ENCODE results near the gene FAAP20. TPM values are rescaled to one million over a fixed set of nuclear protein-coding genes. Genes with fewer than 3 reads are reported as not detected.
A peak's percentile ranks its signal among the peaks of the same experiment; 100 is the strongest.

The FAAP20 gene
- total and polyA plus RNA-seq, 2 of the 8 experiments (the other 6 are each of a cell fraction or from before 2014, with no cell fraction given), result 58.4 to 99.8 TPM

DNA sequence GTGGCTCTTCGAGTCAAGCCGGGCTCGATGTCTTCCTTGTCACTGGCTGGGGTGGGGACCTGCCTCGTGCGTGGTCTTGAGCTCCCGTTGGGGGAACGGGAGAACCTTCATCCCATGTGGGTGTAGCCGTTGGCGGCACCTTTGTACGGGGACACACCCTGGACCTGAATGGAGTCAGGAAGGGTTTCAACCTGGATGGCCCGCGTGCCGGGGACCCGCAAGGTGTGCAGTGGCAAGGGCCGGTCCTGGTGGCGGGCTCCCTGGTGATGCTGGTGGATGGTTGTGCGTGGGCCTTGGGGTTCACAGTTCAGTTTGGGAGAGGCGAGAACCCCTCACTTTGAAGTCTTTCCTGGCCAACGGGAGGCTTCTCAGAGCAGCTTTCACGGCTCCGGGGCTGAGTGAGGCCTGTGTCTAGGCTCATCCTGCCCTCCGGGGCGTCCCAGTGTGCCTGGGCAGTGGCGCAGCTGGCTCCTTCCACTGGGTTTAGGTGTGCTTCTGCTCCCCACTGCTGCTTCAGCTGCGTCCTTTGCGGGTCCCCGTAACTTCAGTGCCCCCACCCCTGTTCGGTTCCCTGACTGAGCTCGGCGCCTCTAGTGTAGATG, 44.9 kb upstream of the FAAP20 start:
- H3K4me3 ChIP-seq (ENCODE audit: extremely low read depth in 1 of 4, insufficient read depth in 2 of 4, low read depth in 3 of 4, low read length in 4 of 4), result no peak overlapping the region
- ChIA-PET POLR2A (ENCODE audit: partially characterized antibody) (interaction anchor here (1.1 to 4.7 kb wide), 2 partner anchors 10 to 98 kb away, joined by 3 to 34 read pairs; no protein-coding TSS in a partner anchor), CTCF (ENCODE audit: partially characterized antibody) (interaction anchor here (0.5 to 2.8 kb wide), 11 partner anchors 9 to 558 kb away, joined by 3 to 9 read pairs (median 4); no protein-coding TSS in a partner anchor)
- peaks cover 0 to 16% (median 6%) of the 10 kb centered on the region in 4 experiments; a peak in 5 of 7 replicates for H3K4me1 ChIP-seq (replicated peaks in 1 of 4; ENCODE audit: control insufficient read depth in 3 of 4, insufficient read depth in 4 of 4, low read length in 3 of 4)
- H2AK5ac ChIP-seq (ENCODE audit: low read depth, low read length), result no peak overlapping the region
- peaks cover 63 to 98% of the 10 kb centered on the region in 2 experiments for H3K79me2 ChIP-seq (ENCODE audit: control insufficient read depth in 1 of 2, insufficient read depth in 2 of 2, low read length in 2 of 2)
- no peak overlapping the region for H4K91ac ChIP-seq (replicated peaks; ENCODE audit: insufficient read length, low read length)
- WGBS, 2 experiments (ENCODE audit: extremely low coverage in 1 of 2, insufficient coverage in 1 of 2, insufficient read length in 1 of 2, insufficient replicate concordance in 2 of 2, low coverage in 1 of 2, low lambda C conversion rate in 2 of 2, missing lambda C conversion rate in 1 of 2), result 92% methylated on average over 30 of the region's 30 CpGs; no CpG with 5 or more reads in 1 of the 2 experiments
- no peak overlapping the region for H3K56ac ChIP-seq (replicated peaks; ENCODE audit: insufficient read length, low read depth, low read length)
- no peak overlapping the region for H2BK20ac ChIP-seq (ENCODE audit: low read length)
- H3K9ac ChIP-seq (replicated peaks in 1 of 4; ENCODE audit: extremely low read depth in 1 of 4, low read depth in 3 of 4, low read length in 3 of 4), result peak overlapping the region in 1 of 4 experiments; percentile 12; a peak in 1 of 7 replicates
- H2BK12ac ChIP-seq (ENCODE audit: low read depth, low read length), result no peak overlapping the region
- H3K9me3 ChIP-seq (ENCODE audit: insufficient read depth in 2 of 2, low read depth in 1 of 2, low read length in 1 of 2), result no peaks in the 10 kb centered on the region; a peak in 1 of 4 replicates
- H3K27ac ChIP-seq (ENCODE audit: low read depth, low read length), result no peak overlapping the region
- no peak for FAIRE-seq
- peak overlapping the region; percentile 9; the same call in 1 of the 2 replicates for H2BK5ac ChIP-seq (ENCODE audit: low read depth, low read length)
- H3K23ac ChIP-seq (ENCODE audit: insufficient read length), result no peak overlapping the region
- no peak overlapping the region for H3K4ac ChIP-seq (replicated peaks; ENCODE audit: insufficient read length, low read depth, low read length)
- H3K79me1 ChIP-seq (ENCODE audit: low read depth, low read length), result peaks cover 37% of the 10 kb centered on the region
- H3K4me2 ChIP-seq (ENCODE audit: insufficient read depth in 1 of 2, low read depth in 2 of 2, low read length in 2 of 2), result no peak overlapping the region
- H2BK120ac ChIP-seq (replicated peaks; ENCODE audit: low read depth, low read length), result no peak overlapping the region
- H4K8ac ChIP-seq (ENCODE audit: extremely low read depth, insufficient read depth, low read length), result no peak overlapping the region
- no peak overlapping the region for H2AFZ ChIP-seq (ENCODE audit: low read length)
- H3K14ac ChIP-seq (ENCODE audit: insufficient read length), result no peak overlapping the region
- DNase-seq (ENCODE audit: low read depth in 1 of 2, low spot score in 2 of 2), result peak in 1 of 2 experiments; percentile 49
- H3K18ac ChIP-seq (ENCODE audit: extremely low read depth, low read length), result no peak overlapping the region
- no peaks in the 10 kb centered on the region for H3K27me3 ChIP-seq (replicated peaks in 1 of 4; ENCODE audit: control insufficient read depth in 3 of 4, extremely low read depth in 1 of 4, insufficient read depth in 3 of 4, low read length in 3 of 4)
- peaks cover 47 to 65% of the 10 kb centered on the region in 2 experiments for H4K20me1 ChIP-seq (replicated peaks in 1 of 2; ENCODE audit: control insufficient read depth in 1 of 2, insufficient read depth in 2 of 2, low read length in 2 of 2)
- H2BK15ac ChIP-seq (ENCODE audit: low read length), result no peak overlapping the region
- no peaks in the 10 kb centered on the region for H3K23me2 ChIP-seq (ENCODE audit: low read depth, low read length)
- peaks cover 0 to 3% (median 0%) of the 10 kb centered on the region in 4 experiments; a peak in 1 of 8 replicates for H3K36me3 ChIP-seq (ENCODE audit: control insufficient read depth in 2 of 4, insufficient read depth in 4 of 4, low read length in 3 of 4)
- no peak overlapping the region for H4K5ac ChIP-seq (ENCODE audit: insufficient read length, low read depth, low read length)
- TF ChIP-seq EP300 (IDR thresholded peaks at IDR 0.05; ENCODE audit: borderline replicate concordance in 1 of 2, low read depth in 2 of 2, low read length in 2 of 2) (no peak), POLR2A (IDR thresholded peaks at IDR 0.05; ENCODE audit: control extremely low read depth in 1 of 2, low read depth in 2 of 2, low read length in 2 of 2) (no peak), BACH1 (IDR thresholded peaks at IDR 0.05; ENCODE audit: low read length) (no peak), KDM4A (IDR thresholded peaks at IDR 0.05; ENCODE audit: low read depth, low read length, severe bottlenecking) (no peak), TCF12 (IDR thresholded peaks at IDR 0.05; ENCODE audit: low read depth, low read length) (no peak), PHF8 (conservative IDR thresholded peaks at IDR 0.05; ENCODE audit: low read depth, low read length) (no peak), CREB1 (IDR thresholded peaks at IDR 0.05) (no peak), SIRT6 (IDR thresholded peaks at IDR 0.05; ENCODE audit: low read length) (no peak), CHD1 (IDR thresholded peaks at IDR 0.05; ENCODE audit: low read depth, low read length) (no peak)
- TF ChIP-seq, protein P1, sequence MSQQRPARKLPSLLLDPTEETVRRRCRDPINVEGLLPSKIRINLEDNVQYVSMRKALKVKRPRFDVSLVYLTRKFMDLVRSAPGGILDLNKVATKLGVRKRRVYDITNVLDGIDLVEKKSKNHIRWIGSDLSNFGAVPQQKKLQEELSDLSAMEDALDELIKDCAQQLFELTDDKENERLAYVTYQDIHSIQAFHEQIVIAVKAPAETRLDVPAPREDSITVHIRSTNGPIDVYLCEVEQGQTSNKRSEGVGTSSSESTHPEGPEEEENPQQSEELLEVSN (IDR thresholded peaks at IDR 0.05), result no peak
- TF ChIP-seq, protein P2, sequence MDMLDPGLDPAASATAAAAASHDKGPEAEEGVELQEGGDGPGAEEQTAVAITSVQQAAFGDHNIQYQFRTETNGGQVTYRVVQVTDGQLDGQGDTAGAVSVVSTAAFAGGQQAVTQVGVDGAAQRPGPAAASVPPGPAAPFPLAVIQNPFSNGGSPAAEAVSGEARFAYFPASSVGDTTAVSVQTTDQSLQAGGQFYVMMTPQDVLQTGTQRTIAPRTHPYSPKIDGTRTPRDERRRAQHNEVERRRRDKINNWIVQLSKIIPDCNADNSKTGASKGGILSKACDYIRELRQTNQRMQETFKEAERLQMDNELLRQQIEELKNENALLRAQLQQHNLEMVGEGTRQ (IDR thresholded peaks at IDR 0.05; ENCODE audit: low read length), result no peak

Measured in H1 (cell line).